PFSK-1 (cell line): ENCODE measurements around the gene HOXC12.

Experiments
- POLR2AphosphoS5 ChIP-seq: IDR thresholded peaks from 2 replicates; pipeline ENCODE4 v1.6.1; 2012; ENCODE audit warnings: low read depth, mild to moderate bottlenecking, control low read depth, low read length, moderate library complexity
- REST ChIP-seq, 2 experiments: IDR thresholded peaks; 2 replicates each; pipeline versions ENCODE4 v1.6.1 to v1.8.0; 2011 to 2012; ENCODE audit warnings: low read depth in 2 of 2, low read length in 2 of 2, control low read depth in 1 of 2, inconsistent platforms in 1 of 2, mild to moderate bottlenecking in 1 of 2, moderate library complexity in 1 of 2; ENCODE audit not compliant: insufficient read depth in 1 of 2
- SIN3A ChIP-seq: IDR thresholded peaks from 2 replicates; pipeline ENCODE4 v1.6.1; 2012; ENCODE audit warnings: mild to moderate bottlenecking, low read length, moderate library complexity, borderline replicate concordance; ENCODE audit not compliant: insufficient read depth
- TAF1 ChIP-seq: IDR thresholded peaks from 2 replicates; pipeline ENCODE4 v1.6.1; 2012; ENCODE audit warnings: low read length, control low read depth, borderline replicate concordance; ENCODE audit not compliant: insufficient read depth

DNA sequence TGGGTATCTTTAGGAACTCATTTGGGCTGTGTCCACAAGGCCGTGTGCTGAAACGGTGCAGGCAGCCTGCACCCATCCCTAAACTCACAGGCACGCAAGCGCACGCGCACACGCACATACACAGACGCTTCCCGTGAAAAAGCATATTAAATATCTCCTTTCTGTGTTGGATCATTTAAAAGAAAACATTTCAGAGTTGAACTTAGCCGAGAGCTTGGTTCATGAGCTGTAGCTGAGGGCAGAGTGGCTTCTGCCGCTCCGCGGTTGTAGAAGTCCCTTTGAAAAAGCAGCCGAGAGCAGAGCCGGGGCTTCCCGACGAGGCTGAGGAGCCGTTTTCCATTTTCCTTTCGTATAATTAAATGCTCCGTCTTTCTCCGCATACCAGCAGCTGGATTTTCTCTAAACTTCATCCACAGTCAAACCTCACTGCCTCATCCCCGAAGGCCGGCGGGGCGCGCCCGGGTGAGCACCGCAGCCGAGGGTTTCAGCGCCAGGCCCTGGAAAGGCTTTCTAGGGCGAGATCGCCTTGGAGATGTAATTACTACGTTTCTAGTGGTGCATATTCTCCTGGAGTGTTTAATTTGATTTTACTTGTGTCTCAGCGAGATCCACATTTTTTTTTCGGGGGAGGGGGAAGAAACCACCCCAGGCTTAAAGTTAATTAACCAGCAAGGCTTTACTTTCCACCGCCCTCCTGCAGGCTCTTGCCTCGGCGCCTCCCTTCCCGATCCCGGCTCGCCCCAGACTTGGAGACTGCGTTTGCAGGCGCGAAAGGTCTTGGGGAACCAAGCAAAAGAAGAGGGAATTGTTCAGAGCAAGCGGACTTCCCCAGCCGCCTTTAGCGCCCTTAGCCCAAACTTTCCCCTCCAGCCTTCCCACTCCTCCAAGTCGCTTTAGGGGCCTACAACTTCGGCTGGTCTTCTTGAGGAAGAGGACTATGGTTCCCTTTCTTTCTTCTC is 19.0 kb upstream of the HOXC12 start:
- TF ChIP-seq POLR2AphosphoS5 (no peak), REST (IDR thresholded peaks at IDR 0.05; ENCODE audit: insufficient read depth in 1 of 2, low read depth in 2 of 2, low read length in 2 of 2) (no peak), TAF1 (no peak), SIN3A (no peak)
